H7 (cell line): ENCODE data around the gene EPO. TPM values are rescaled to one million over a fixed set of nuclear protein-coding genes. Genes with fewer than 3 reads are reported as not detected.
"Not testable (repeated sequence)": the region's sequence is repeated elsewhere in the genome, so short reads cannot be mapped to it uniquely, and the experiment has no call there.

Experiments
- DNase-seq: peaks from one replicate; pipeline ENCODE4 v3.0.0; 2012
- H3K27me3 ChIP-seq: 2 replicates; pipeline ENCODE4 v1.6.0; 2011; ENCODE audit warnings: mild to moderate bottlenecking, low read length; ENCODE audit not compliant: control insufficient read depth, insufficient read depth
- H3K36me3 ChIP-seq: replicated peaks from 2 replicates; pipeline ENCODE4 v1.5.1; 2011; ENCODE audit warnings: low read length; ENCODE audit not compliant: control insufficient read depth, insufficient read depth
- H3K4me3 ChIP-seq: 2 replicates; pipeline ENCODE4 v1.5.1; 2011; ENCODE audit warnings: low read depth, mild to moderate bottlenecking, control low read depth, low read length, moderate library complexity; ENCODE audit not compliant: insufficient read depth
- total RNA-seq: library from RNA; depleted of rRNA; stranded (reverse); fragments of >200 nt; shearing (Covaris generic); gene quantifications from 2 replicates; pipeline ENCODE4 v1.2.3, GENCODE V29; 2014

Gene EPO
- total RNA-seq, 1 experiment from 2014 or later: not detected

GRCh38 chr7:100706672-100707311 lies 13.5 kb upstream of the EPO start:
- Histone ChIP-seq H3K4me3 (peak overlapping the region; percentile 95), H3K27me3 (no peaks in the 10 kb centered on the region), H3K36me3 (peaks cover 6% of the 10 kb centered on the region)
- peak; percentile 48 for DNase-seq

GRCh38 chr7:100708395-100708794 lies 11.9 kb upstream of the EPO start:
- Histone ChIP-seq H3K4me3 (no peak overlapping the region), H3K36me3 (peaks cover 6% of the 10 kb centered on the region), H3K27me3 (no peaks in the 10 kb centered on the region)
- peak; percentile 4 for DNase-seq

GRCh38 chr7:100710452-100710851 lies 9.8 kb upstream of the EPO start:
- DNase-seq: peak; percentile 8
- H3K27me3 ChIP-seq: no peaks in the 10 kb centered on the region; the same call in 1 of the 2 replicates
- H3K36me3 ChIP-seq: peaks cover 6% of the 10 kb centered on the region
- no peak overlapping the region for H3K4me3 ChIP-seq

- Histone ChIP-seq H3K27me3 (no peaks in the 10 kb centered on the region; the same call in 1 of the 2 replicates), H3K4me3 (no peak overlapping the region), H3K36me3 (peaks cover 6% of the 10 kb centered on the region)
- DNase-seq: peak; percentile 39
Measured at GRCh38 chr7:100711369-100711768, 8.9 kb upstream of the EPO start.

- Histone ChIP-seq H3K36me3 (no peaks in the 10 kb centered on the region), H3K27me3 (peaks cover 5% of the 10 kb centered on the region), H3K4me3 (no peak overlapping the region)
- peak; percentile 39 for DNase-seq
Measured at GRCh38 chr7:100714725-100715124, 5.5 kb upstream of the EPO start.

- H3K36me3 ChIP-seq, H3K4me3 ChIP-seq: not testable (repeated sequence)
- H3K27me3 ChIP-seq: peaks cover 26% of the 10 kb centered on the region
- peak; percentile 2 for DNase-seq
Measured at GRCh38 chr7:100717073-100717472, 3.2 kb upstream of the EPO start.

GRCh38 chr7:100719523-100720278 lies 567 bp upstream of the EPO start:
- peaks cover 29% of the 10 kb centered on the region for H3K27me3 ChIP-seq
- peak; percentile 18 for DNase-seq
- no peaks in the 10 kb centered on the region for H3K36me3 ChIP-seq
- H3K4me3 ChIP-seq: peak overlapping the region; percentile 42; the same call in 1 of the 2 replicates

- Histone ChIP-seq H3K4me3 (peak overlapping the region; percentile 42), H3K27me3 (peaks cover 29% of the 10 kb centered on the region), H3K36me3 (no peaks in the 10 kb centered on the region)
- peak; percentile 82 for DNase-seq
Measured at GRCh38 chr7:100720671-100721504, 620 bp downstream of the EPO start.

GRCh38 chr7:100721505-100721812 lies 1.2 kb downstream of the EPO start:
- DNase-seq: no peak
- no peak overlapping the region for H3K4me3 ChIP-seq
- no peaks in the 10 kb centered on the region for H3K36me3 ChIP-seq
- H3K27me3 ChIP-seq: peaks cover 29% of the 10 kb centered on the region

- H3K4me3 ChIP-seq: no peak overlapping the region
- H3K27me3 ChIP-seq: peaks cover 29% of the 10 kb centered on the region
- DNase-seq: peak; percentile 33
- H3K36me3 ChIP-seq: no peaks in the 10 kb centered on the region
Measured at GRCh38 chr7:100722480-100723212, 2.4 kb downstream of the EPO start.

GRCh38 chr7:100723732-100724275 lies 3.5 kb downstream of the EPO start:
- Histone ChIP-seq H3K4me3 (no peak overlapping the region), H3K36me3 (no peaks in the 10 kb centered on the region), H3K27me3 (peaks cover 29% of the 10 kb centered on the region)
- peak; percentile 8 for DNase-seq

- H3K4me3 ChIP-seq, H3K36me3 ChIP-seq: not testable (repeated sequence)
- DNase-seq: peak; percentile 11
- H3K27me3 ChIP-seq: peaks cover 28% of the 10 kb centered on the region
Measured at GRCh38 chr7:100724364-100724763, 4.1 kb downstream of the EPO start.

GRCh38 chr7:100726996-100727761 lies 6.9 kb downstream of the EPO start:
- Histone ChIP-seq H3K4me3 (no peak overlapping the region), H3K27me3 (peaks cover 3% of the 10 kb centered on the region; the same call in 1 of the 2 replicates)

More at GRCh38 chr7:100726996-100727761, 6.9 kb downstream of the EPO start:
- DNase-seq: peak; percentile 5
- H3K36me3 ChIP-seq: no peaks in the 10 kb centered on the region
